HG03060 (cell line): ENCODE measurements around the gene KAZN.

Source experiments
- ATAC-seq: cut with Tn5 transposase; IDR thresholded peaks from one replicate; pipeline ENCODE4 v1.9.1; 2021; ENCODE audit warnings: low read depth, moderate number of reproducible peaks; ENCODE audit not compliant: unreplicated experiment

Gene KAZN

GRCh38 chr1:14639291-14640050 is 41.0 kb downstream of the KAZN start:
- no peak for ATAC-seq

DNA sequence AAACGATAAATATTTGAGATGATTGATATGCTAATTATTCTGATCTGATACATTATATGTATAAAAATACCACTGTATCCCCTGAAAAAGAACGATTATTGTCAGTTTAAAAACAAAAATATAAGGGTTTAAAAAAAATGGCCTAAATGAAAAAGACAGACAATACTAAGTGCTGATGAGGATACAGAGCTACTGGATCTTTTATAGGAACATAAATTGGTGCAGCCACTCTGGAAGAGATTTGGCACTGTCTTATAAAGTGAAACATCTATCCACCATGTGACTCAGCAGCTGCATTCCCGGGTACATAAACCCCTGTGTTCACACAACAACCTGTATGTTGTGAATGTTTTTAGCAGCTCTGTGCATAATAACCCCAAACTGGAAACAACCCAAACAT is 44.2 kb downstream of the KAZN start:
- no peak for ATAC-seq

GRCh38 chr1:14646973-14647372 is 48.5 kb downstream of the KAZN start:
- no peak for ATAC-seq

DNA sequence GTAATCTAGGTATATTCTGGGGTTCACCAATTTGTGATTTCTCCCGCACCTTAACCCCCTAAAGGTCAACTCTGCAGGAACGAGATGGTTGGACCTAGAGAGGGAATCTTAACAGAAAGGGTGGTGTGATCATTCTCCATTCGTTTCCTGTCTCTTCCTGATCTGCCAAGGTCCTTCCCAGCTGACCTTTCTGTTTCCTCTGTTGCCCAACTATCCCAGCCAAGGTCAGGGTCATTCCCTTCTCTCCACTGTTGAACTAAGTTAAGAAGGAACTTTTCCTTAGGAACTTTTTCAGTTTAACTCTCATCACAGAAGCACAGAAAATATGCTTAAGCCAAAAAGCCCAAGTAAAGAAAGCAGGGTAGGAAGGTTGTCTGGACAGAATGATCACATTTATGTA is 49.3 kb downstream of the KAZN start:
- ATAC-seq, result no peak

DNA sequence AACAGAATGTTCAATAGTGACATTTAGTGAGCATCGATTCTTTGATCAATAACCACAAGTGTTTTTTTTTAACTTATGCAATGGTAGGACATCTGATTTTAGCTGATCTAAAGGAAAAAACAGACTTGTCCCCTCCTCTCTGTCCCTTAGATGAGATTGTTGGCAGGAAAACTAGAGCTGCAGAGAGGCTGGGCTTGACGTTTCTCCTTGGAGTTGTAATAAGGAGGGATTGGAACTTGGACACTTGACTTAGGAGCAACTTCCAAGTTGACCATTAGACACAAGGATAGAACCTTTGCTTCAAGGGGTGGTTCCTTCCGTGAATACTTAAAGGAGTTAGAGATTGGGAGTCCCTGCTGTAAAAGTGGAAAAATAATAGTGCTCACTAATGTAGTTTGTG is 49.9 kb downstream of the KAZN start:
- ATAC-seq, result no peak

DNA sequence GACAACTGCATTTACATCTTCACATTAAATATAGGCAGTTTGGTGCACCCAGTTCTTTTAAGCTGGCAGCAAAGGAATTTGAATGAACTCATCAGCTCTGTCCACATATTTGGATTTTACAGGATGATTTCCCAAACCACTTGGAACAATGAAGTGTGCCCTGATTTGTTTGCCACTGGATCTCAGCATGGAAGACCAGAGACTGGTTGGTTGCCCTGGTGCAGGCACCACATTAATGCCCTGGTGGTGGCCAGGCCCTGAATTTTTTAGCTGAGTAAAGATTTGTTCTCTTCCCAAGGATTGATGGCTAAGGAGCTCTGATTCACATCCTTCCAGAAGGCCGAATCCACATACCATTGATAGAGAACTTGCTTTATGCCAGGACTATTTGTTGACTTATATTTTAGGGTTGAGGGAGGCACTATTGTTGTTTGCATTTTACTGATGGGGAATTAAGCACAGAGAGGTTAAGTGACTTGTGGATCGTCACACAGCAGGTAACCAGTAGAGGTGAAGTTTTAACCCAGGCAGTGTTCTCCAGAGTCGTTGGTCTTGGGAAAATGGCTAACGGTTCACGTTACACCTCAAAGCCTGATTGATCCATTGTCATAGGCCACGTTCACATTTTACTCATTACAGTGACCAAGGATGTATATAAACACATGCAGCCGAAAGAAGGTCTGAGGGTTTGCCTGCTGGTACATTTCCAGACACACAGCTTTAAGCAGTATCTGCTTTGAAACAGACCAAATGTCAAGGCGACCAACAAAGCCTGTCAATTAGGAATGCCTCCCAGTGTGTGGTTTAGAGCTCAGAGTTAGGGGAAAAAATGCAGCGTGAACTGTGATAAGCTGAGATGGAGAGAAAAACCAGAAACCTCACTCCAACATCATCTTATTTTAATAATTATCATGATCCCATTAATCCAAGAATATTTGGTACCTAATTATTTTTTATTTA is 50.7 kb downstream of the KAZN start:
- ATAC-seq, result no peak

- no peak for ATAC-seq
These were observed 51.5 kb downstream of the KAZN start for GRCh38 chr1:14649976-14650375.

GRCh38 chr1:14650951-14651350 is 52.5 kb downstream of the KAZN start:
- no peak for ATAC-seq

DNA sequence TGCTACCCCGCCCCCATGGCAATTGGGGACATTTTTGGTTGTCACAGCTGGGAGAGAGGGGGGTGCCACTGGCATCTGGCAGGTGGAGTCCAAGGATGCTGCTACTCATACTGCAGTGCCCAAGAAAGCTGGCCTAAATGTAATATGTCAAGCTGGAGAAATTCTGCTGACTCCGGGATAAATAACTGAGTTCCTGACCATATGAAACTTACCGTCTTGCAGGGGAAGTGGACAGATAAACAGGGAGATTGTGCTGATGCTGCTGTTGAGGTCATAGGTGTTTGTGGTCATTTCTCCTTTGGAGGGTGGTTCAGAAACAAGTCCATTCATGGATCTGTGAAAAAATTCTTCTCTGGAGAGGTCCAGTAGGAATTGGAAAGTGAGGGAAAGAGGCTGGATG is 54.4 kb downstream of the KAZN start:
- ATAC-seq, result no peak

DNA sequence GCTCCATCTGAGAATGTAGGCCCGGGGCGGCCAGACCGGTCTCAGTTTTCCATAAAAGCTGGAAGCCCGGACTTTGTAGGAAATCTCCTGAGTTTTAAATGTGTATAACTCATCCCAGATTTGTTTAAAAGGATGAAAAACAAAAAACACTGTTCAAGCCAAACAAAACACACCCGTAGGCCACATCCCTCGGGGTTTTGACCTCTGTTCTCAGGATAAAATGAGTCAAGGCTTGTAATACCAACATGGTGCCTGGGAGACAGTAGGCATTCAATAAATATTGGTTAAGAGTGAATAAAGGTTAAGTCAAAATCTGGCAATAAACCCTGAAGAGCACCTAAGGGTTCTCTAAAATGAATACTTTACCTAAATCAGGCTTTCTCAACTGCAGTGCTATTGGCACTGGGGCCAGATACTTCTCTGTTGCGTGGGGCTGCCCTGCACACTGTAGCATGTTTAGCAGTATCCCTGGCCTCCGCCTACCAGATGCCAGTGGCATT is 55.0 kb downstream of the KAZN start:
- no peak for ATAC-seq

- ATAC-seq, result no peak
These were observed 56.1 kb downstream of the KAZN start for GRCh38 chr1:14654554-14654953.

GRCh38 chr1:14655385-14655784 is 56.9 kb downstream of the KAZN start:
- no peak for ATAC-seq

- no peak for ATAC-seq
These were observed 58.0 kb downstream of the KAZN start for GRCh38 chr1:14656384-14656937.

GRCh38 chr1:14658642-14659041 is 60.2 kb downstream of the KAZN start:
- ATAC-seq, result no peak

GRCh38 chr1:14659913-14660312 is 61.4 kb downstream of the KAZN start:
- ATAC-seq, result no peak

- no peak for ATAC-seq
These were observed 62.3 kb downstream of the KAZN start for GRCh38 chr1:14660801-14661200.

- ATAC-seq, result no peak
These were observed 62.7 kb downstream of the KAZN start for GRCh38 chr1:14661222-14661621.

- no peak for ATAC-seq
These were observed 63.6 kb downstream of the KAZN start for GRCh38 chr1:14662116-14662515.

DNA sequence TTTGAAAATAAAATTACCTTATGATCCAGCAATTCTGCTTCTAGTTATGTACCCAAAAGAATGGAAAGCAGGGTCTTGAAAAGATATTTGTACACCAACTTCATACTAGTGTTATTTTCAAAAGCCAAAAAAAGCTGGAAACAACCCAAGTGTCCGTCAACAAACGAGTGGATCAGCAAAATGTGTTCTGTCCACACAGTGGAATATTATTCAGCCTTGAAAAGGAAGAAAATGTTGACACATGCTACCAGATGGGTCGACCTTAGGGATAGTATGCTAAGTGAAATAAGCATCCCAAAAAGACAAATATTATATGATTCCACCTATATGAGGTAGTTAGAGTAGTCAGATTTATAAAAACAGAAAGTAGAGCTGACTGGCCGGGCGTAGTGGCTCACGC is 65.3 kb downstream of the KAZN start:
- ATAC-seq, result no peak

DNA sequence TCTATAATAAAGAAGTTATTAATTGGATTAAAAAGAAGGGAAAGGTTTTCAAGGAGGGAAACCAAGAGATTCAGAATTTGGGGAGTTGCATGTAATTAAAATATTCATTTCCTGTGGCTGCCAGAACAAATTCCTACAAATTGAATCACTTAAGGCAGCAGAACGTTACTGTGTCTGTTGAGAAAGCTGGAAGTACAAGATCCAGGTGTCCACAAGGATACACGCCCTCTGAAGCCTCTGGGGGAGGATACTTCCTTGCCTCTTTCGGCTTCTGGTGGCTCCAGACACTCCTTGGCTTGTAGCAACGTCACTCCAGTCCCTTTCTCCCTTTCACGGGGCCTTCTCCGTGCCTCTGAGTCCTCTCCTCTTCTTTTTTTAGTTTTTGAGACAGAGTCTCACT is 67.9 kb downstream of the KAZN start:
- no peak for ATAC-seq

DNA sequence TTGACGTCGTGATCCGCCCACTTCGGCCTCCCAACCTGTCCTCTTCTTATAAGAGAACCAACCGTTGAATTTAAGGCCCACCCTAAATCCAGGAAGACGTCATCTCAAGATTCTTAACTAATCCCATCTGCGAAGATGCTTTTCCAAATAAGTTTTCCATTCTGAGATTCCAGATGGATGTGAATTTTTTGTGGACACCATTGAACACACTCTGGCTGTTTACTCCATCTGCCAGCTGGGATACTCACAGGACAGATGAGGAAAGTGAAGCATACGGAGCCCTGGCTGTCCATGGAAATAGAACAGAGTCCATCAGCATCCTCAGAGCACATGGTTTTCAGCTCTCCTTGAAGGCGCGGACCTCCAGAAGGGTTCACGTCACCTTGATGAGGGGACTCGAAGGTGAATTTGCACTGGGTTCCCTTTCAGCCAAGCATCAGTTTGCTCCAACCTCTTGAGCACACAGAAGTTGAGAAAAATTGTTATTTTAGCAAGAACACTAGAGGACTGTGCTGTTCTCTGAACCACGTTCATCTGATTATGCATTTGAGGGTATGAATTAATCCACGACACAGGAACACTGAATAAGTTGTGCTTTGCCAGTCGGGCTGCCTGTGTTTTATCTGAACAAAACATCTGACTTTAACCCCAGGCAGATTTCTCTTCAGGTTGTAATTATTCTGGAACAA is 68.6 kb downstream of the KAZN start:
- ATAC-seq, result no peak
